IMR-90 (cell line): Measurements from ENCODE around the gene ABI3. TPM values are rescaled to one million over a fixed set of nuclear protein-coding genes. Genes with fewer than 3 reads are reported as not detected.
A peak's percentile ranks its signal among the peaks of the same experiment; 100 is the strongest.

Experiments
- ATAC-seq: fragments of 200-7000 bp; cut with Tn5 transposase; 2 replicates; pipeline ENCODE4 v1.9.1; 2020; ENCODE audit warnings: low read depth, mild to moderate bottlenecking, moderate library complexity
- BruUV-seq: library from RNA; stranded (reverse); fragments of 400-500 nt; replicated peaks from 2 replicates; lab custom pipeline; 2021; lab: Mats Ljungman, UMichigan
- CTCF ChIA-PET: fragments of 300-600 bp; formaldehyde crosslinking; extraction: SDS; loops from one replicate; lab custom pipeline; 2021; ENCODE audit warnings: antibody characterized with exemption; lab: Yijun Ruan, JAX
- POLR2A ChIA-PET: fragments of 300-600 bp; sonication (Branson Sonifier 250); formaldehyde crosslinking; loops from one replicate; lab custom pipeline; 2022; ENCODE audit warnings: antibody characterized with exemption; ENCODE audit not compliant: unreplicated experiment; lab: Charles Lee
- DNase-seq: peaks from one replicate; pipeline ENCODE4 v3.0.0; 2013
- H2AFZ ChIP-seq: replicated peaks from 2 replicates; pipeline ENCODE3; 2013; ENCODE audit warnings: low read length, mild to moderate bottlenecking; ENCODE audit not compliant: poor library complexity
- H2AK5ac ChIP-seq: 2 replicates; pipeline ENCODE4 v1.6.1; 2013; ENCODE audit warnings: low read depth, low read length, inconsistent platforms
- H2AK9ac ChIP-seq: replicated peaks from 2 replicates; pipeline ENCODE3; 2013; ENCODE audit warnings: mild to moderate bottlenecking, low read depth, low read length, moderate library complexity; ENCODE audit not compliant: poor library complexity
- H2BK120ac ChIP-seq: 2 replicates; pipeline ENCODE4 v1.6.1; 2013; ENCODE audit warnings: low read depth, low read length, inconsistent platforms
- H2BK15ac ChIP-seq: 3 replicates; pipeline ENCODE4 v1.6.1; 2013; ENCODE audit warnings: low read depth, low read length, inconsistent platforms
- H2BK20ac ChIP-seq: 2 replicates; pipeline ENCODE4 v1.6.1; 2013; ENCODE audit warnings: low read depth, mild to moderate bottlenecking, inconsistent platforms, low read length, moderate library complexity
- H2BK5ac ChIP-seq: 2 replicates; pipeline ENCODE4 v1.6.1; 2013; ENCODE audit warnings: mild to moderate bottlenecking, low read depth, low read length, inconsistent platforms; ENCODE audit not compliant: poor library complexity, severe bottlenecking
- H3K14ac ChIP-seq: replicated peaks from 2 replicates; pipeline ENCODE4 v1.6.1; 2013; ENCODE audit warnings: low read depth, low read length, inconsistent platforms
- H3K18ac ChIP-seq: 2 replicates; pipeline ENCODE4 v1.6.1; 2013; ENCODE audit warnings: low read depth, low read length, control low read depth
- H3K23ac ChIP-seq: 2 replicates; pipeline ENCODE4 v1.6.1; 2013; ENCODE audit warnings: low read depth, low read length, inconsistent platforms
- H3K27ac ChIP-seq: 2 replicates; pipeline ENCODE4 v1.5.1; 2013; ENCODE audit warnings: mild to moderate bottlenecking, control low read depth, low read length; ENCODE audit not compliant: insufficient read depth
- H3K27me3 ChIP-seq: 2 replicates; pipeline ENCODE4 v1.6.1; 2013; ENCODE audit warnings: low read length; ENCODE audit not compliant: control insufficient read depth, insufficient read depth
- H3K36me3 ChIP-seq: 2 replicates; pipeline ENCODE4 v1.6.1; 2013; ENCODE audit warnings: low read length, mixed read lengths; ENCODE audit not compliant: control insufficient read depth, insufficient read depth
- H3K4ac ChIP-seq: 2 replicates; pipeline ENCODE4 v1.6.1; 2013; ENCODE audit warnings: low read depth, low read length, inconsistent platforms
- H3K4me1 ChIP-seq: 2 replicates; pipeline ENCODE4 v1.6.1; 2013; ENCODE audit warnings: low read length, mixed read lengths; ENCODE audit not compliant: control insufficient read depth, insufficient read depth
- H3K4me2 ChIP-seq: 2 replicates; pipeline ENCODE4 v1.6.1; 2013; ENCODE audit warnings: low read depth, mild to moderate bottlenecking, control low read depth, low read length, moderate library complexity
- H3K4me3 ChIP-seq: 2 replicates; pipeline ENCODE4 v1.5.1; 2013; ENCODE audit warnings: low read depth, mild to moderate bottlenecking, control low read depth, low read length, moderate library complexity; ENCODE audit not compliant: insufficient read depth
- H3K56ac ChIP-seq: 2 replicates; pipeline ENCODE4 v1.6.1; 2013; ENCODE audit warnings: low read length, inconsistent platforms; ENCODE audit not compliant: insufficient read depth; ENCODE audit errors: extremely low read depth
- H3K79me1 ChIP-seq, 2 experiments: 2 replicates each; pipeline ENCODE4 v1.6.1; 2013; ENCODE audit warnings: low read length in 2 of 2, inconsistent platforms in 1 of 2, low read depth in 1 of 2
- H3K9ac ChIP-seq: 2 replicates; pipeline ENCODE4 v1.6.1; 2013; ENCODE audit warnings: low read depth, low read length, control low read depth
- H3K9me1 ChIP-seq: 2 replicates; pipeline ENCODE4 v1.6.1; 2013; ENCODE audit warnings: low read length, inconsistent platforms; ENCODE audit not compliant: insufficient read depth
- H3K9me3 ChIP-seq: 2 replicates; pipeline ENCODE4 v1.6.1; 2013; ENCODE audit warnings: low read length; ENCODE audit not compliant: control insufficient read depth, insufficient read depth
- H4K20me1 ChIP-seq: 2 replicates; pipeline ENCODE4 v1.6.1; 2013; ENCODE audit warnings: low read length, inconsistent platforms; ENCODE audit not compliant: insufficient read depth
- H4K5ac ChIP-seq: 2 replicates; pipeline ENCODE4 v1.6.1; 2013; ENCODE audit warnings: mild to moderate bottlenecking, low read depth, low read length, control low read depth
- H4K8ac ChIP-seq, 2 experiments: 2 replicates each; pipeline ENCODE4 v1.6.1; 2013; ENCODE audit warnings: low read depth in 2 of 2, low read length in 2 of 2, control low read depth in 1 of 2, inconsistent platforms in 1 of 2
- H4K91ac ChIP-seq: 2 replicates; pipeline ENCODE4 v1.6.1; 2013; ENCODE audit warnings: low read depth, low read length, inconsistent platforms; ENCODE audit not compliant: insufficient read depth
- BHLHE40 ChIP-seq: fragments of 150-350 bp; IDR thresholded peaks from 2 replicates; pipeline ENCODE4 v1.6.1; 2016; ENCODE audit warnings: mild to moderate bottlenecking, low read depth, low read length
- CEBPB ChIP-seq: IDR thresholded peaks from 2 replicates; pipeline ENCODE4 v1.6.1; 2012; ENCODE audit warnings: low read depth, low read length, improper control_type of control experiment
- CHD1 ChIP-seq: IDR thresholded peaks from 2 replicates; pipeline ENCODE4 v1.6.1; 2012; ENCODE audit warnings: low read depth, low read length, improper control_type of control experiment
- CTCF ChIP-seq: conservative IDR thresholded peaks from 2 replicates; pipeline ENCODE4 v1.5.1; 2012; ENCODE audit warnings: mild to moderate bottlenecking, low read depth, low read length, improper control_type of control experiment
- MAFK ChIP-seq: IDR thresholded peaks from 2 replicates; pipeline ENCODE4 v1.6.1; 2012; ENCODE audit warnings: low read depth, low read length, improper control_type of control experiment
- MAZ ChIP-seq: IDR thresholded peaks from 2 replicates; pipeline ENCODE4 v1.6.1; 2012; ENCODE audit warnings: low read depth, mild to moderate bottlenecking, low read length, improper control_type of control experiment, moderate library complexity, borderline replicate concordance
- MXI1 ChIP-seq: IDR thresholded peaks from 2 replicates; pipeline ENCODE4 v1.6.1; 2012; ENCODE audit warnings: low read depth, mild to moderate bottlenecking, low read length, moderate library complexity, borderline replicate concordance
- NFE2L2 ChIP-seq: fragments of 150-350 bp; IDR thresholded peaks from 2 replicates; pipeline ENCODE4 v1.6.1; 2016; ENCODE audit warnings: low read depth, mild to moderate bottlenecking, low read length
- POLR2A ChIP-seq: IDR thresholded peaks from 2 replicates; pipeline ENCODE4 v1.6.1; 2012; ENCODE audit warnings: mild to moderate bottlenecking, low read depth, low read length
- RCOR1 ChIP-seq: IDR thresholded peaks from 2 replicates; pipeline ENCODE4 v1.6.1; 2012; ENCODE audit warnings: mild to moderate bottlenecking, low read length, improper control_type of control experiment; ENCODE audit not compliant: insufficient replicate concordance
- WGBS, 2 experiments: methylation state at CpG; one replicate each; pipeline versions ENCODE4 v1.1.5 to v1.1.7; 2013; ENCODE audit warnings: missing lambda C conversion rate in 2 of 2; ENCODE audit not compliant: insufficient read length in 1 of 2; ENCODE audit errors: extremely low coverage in 2 of 2; 5-methylcytosine and 5-hydroxymethylcytosine counted together
- dilution Hi-C: fragments of 300-500 bp; cut with HindIII; formaldehyde crosslinking; loops from one replicate; pipeline ENCODE4 v1.14.3; 2018; ENCODE audit warnings: low sequenced_read_pairs; ENCODE audit not compliant: unreplicated experiment
- in situ Hi-C: fragments of 300-500 bp; cut with MboI; formaldehyde crosslinking; loops from 3 replicates; pipeline ENCODE4 v1.14.3; 2019; ENCODE audit warnings: low sequenced_read_pairs, inconsistent platforms, mixed read lengths
- intact Hi-C: fragments of 100-400 bp; cut with micrococcal nuclease; formaldehyde crosslinking; loops from 2 replicates; pipeline ENCODE4 v1.10.0; 2022
- polyA plus RNA-seq, 3 experiments: library from polyadenylated mRNA; depleted of rRNA; stranded (reverse); fragments of >200 nt; gene quantifications; 2 replicates each; pipeline ENCODE4 v1.2.3, GENCODE V29; 2012; ENCODE audit warnings: low replicate concordance in 1 of 3
- total RNA-seq: library from RNA; depleted of rRNA; stranded (reverse); fragments of >200 nt; gene quantifications from 2 replicates; pipeline ENCODE4 v1.2.3, GENCODE V29; 2012
- TF ChIP-seq, protein P1 (sequence below): fragments of 150-350 bp; IDR thresholded peaks from 2 replicates; pipeline ENCODE4 v1.6.1; 2017; ENCODE audit warnings: mild to moderate bottlenecking, antibody characterized with exemption, low read length, low read depth

The ABI3 gene
- total and polyA plus RNA-seq, 2 of the 4 experiments (the other 2 are of a cell fraction): 1.1 to 1.2 TPM

- CTCF ChIA-PET: interaction anchor here (0.7 kb wide), 1 partner anchor 148 kb away, joined by 5 read pairs; no protein-coding TSS in a partner anchor
- H3K9me1 ChIP-seq: no peaks in the 10 kb centered on the region
- H3K4me1 ChIP-seq: no peaks in the 10 kb centered on the region
- no peak overlapping the region for H3K9ac ChIP-seq
- in situ Hi-C loops: no loop called here
- no peak overlapping the region for H3K56ac ChIP-seq
- H4K8ac ChIP-seq: no peak overlapping the region
- H2AFZ ChIP-seq: peak overlapping the region; percentile 48
- H3K23ac ChIP-seq: no peak overlapping the region
- dilution Hi-C loops: no loop called here
- no peak overlapping the region for H3K4me3 ChIP-seq
- intact Hi-C loops: no loop called here
- no peak overlapping the region for H2AK9ac ChIP-seq
- no peak for DNase-seq
- WGBS, 2 experiments: 70% methylated on average over 2 of the region's 17 CpGs; no CpG with 5 or more reads in 1 of the 2 experiments
- no peak overlapping the region for H2BK20ac ChIP-seq
- no peak overlapping the region for H3K4ac ChIP-seq
- no peak overlapping the region for H3K18ac ChIP-seq
- no peak overlapping the region for H4K5ac ChIP-seq
- H4K91ac ChIP-seq: no peak overlapping the region
- TF ChIP-seq, protein P1, sequence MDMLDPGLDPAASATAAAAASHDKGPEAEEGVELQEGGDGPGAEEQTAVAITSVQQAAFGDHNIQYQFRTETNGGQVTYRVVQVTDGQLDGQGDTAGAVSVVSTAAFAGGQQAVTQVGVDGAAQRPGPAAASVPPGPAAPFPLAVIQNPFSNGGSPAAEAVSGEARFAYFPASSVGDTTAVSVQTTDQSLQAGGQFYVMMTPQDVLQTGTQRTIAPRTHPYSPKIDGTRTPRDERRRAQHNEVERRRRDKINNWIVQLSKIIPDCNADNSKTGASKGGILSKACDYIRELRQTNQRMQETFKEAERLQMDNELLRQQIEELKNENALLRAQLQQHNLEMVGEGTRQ: no peak
- TF ChIP-seq CHD1 (no peak), NFE2L2 (no peak), MXI1 (no peak), POLR2A (no peak), MAFK (no peak), RCOR1 (no peak), CEBPB (no peak), BHLHE40 (no peak), MAZ (no peak), CTCF (no peak)
- no peaks in the 10 kb centered on the region for H3K9me3 ChIP-seq
- POLR2A ChIA-PET: no interaction called here
- H4K20me1 ChIP-seq: no peaks in the 10 kb centered on the region
- H2AK5ac ChIP-seq: no peak overlapping the region
- H2BK15ac ChIP-seq: no peak overlapping the region
- no TSS peak for BruUV-seq
- H2BK5ac ChIP-seq: no peak overlapping the region
- H2BK120ac ChIP-seq: no peak overlapping the region
- H3K79me1 ChIP-seq: no peaks in the 10 kb centered on the region
- no peak overlapping the region for H3K14ac ChIP-seq
- no peaks in the 10 kb centered on the region for H3K36me3 ChIP-seq
- H3K4me2 ChIP-seq: no peak overlapping the region
- ATAC-seq: no peak
- H3K27me3 ChIP-seq: peaks cover 9% of the 10 kb centered on the region
- H3K27ac ChIP-seq: no peak overlapping the region
These were observed 7.3 kb downstream of the ABI3 start for GRCh38 chr17:49217651-49218413.
